CMK (cell line): ENCODE results near the gene RBM23.
"Not testable (repeated sequence)": the region's sequence is repeated elsewhere in the genome, so short reads cannot be mapped to it uniquely, and the experiment has no call there.

Experiments
- DNase-seq: peaks from one replicate; pipeline ENCODE4 v3.0.0-alpha.2; 2010; ENCODE audit warnings: low read depth

Gene RBM23

DNA sequence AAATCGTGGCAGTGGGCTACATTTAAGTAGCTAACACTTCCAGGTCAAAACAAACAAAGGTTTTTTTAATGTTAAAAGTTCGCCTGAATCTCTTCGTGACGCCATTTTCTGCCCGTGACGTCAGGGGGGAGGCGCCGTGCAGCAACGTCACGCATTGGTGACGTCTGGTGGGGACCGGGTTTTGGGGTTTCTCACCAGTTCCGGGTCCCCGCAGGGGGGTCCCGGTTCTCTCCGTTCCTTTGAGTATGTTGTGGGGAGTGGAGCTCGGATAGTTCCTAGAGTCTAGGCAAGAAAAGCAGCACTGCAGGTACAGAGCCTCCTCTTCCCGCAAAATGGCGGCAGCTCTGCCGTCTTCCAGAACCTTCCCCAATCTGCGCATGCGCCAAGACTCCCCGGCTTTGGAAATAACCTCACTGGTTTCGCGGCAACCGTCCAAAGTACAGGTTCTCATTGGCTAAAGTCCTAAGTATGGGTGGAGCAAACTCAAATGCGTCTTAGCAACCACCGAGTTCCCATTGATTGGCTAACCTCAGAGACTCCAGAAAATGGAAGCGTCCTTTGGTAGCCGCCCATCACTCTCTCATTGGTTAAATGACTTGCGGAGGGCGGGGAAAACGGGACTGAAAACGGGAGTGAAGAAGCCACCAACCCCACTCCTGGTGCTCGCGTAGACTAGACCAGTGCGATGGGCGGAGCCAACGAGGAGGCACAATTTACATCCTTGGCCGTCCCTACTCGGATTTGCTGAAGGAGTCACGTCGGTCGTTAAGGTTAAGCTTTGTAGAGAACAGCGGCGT lies at the start of gene RBM23:
TSS of gene RBM23 (minus strand) at position 346 of the 797 bp plus-strand sequence.
- DNase-seq = peak; percentile 98

DNA sequence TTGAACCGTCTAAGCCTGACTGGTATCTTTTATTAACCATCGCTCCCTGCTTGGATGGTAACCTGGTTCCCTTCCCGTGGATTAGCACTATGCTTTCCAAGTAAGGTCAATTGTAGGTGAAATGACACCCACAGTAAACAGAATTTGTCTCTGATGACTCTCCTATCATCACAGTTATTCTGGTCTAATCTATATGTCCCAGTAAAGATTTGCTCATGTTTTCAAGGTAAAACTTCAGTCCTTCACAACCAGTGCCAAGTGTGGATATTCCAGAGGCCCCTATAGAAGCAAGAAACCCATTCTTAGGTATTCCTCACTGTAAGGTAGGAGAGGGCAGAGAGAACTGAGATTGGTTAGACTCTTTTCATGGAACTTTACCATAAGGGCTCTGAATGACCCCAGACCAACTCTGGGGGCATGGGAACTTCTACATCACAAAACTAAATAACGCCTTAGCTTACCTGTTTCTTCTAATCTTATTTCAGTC lies 47.9 kb upstream of the RBM23 start:
- DNase-seq = no peak

DNA sequence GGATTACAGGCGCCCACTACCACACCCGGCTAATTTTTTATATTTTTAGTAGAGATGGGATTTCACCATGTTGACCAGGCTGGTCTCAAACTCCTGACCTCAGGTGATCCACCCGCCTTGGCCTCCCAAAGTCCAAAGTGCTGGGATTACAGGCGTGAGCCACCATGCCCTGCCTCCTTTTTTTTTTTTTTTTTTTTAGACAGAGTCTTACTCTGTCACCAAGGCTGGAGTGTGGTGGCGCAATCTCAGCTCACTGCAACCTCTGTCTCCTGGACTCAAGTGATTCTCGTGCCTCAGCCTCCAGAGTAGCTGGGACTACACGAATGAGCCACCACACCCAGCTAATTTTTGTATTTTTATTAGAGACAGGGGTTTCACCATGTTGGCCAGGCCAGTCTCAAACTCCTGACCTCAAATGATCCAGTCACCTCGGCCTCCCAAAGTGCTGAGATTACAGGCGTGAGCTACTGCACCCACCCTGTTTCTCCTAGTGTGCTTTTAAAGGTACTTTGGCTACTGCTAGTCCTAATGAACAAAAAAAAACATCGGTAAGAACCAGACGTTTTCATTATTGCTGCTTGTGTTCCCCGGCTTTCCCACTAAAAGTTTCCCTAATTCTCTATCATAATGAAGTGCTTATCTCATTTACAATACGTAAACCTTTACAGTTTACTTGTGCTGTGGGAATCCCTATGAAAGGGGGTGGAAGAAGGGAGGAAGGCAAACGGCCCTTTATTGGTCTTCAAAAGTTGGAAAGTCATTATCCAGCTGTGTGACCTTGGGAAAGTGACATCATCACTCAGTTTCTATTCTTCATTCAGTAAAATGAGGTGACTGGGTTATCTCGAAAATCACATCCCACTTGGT lies 47.2 kb upstream of the RBM23 start:
- DNase-seq = not testable (repeated sequence)

DNA sequence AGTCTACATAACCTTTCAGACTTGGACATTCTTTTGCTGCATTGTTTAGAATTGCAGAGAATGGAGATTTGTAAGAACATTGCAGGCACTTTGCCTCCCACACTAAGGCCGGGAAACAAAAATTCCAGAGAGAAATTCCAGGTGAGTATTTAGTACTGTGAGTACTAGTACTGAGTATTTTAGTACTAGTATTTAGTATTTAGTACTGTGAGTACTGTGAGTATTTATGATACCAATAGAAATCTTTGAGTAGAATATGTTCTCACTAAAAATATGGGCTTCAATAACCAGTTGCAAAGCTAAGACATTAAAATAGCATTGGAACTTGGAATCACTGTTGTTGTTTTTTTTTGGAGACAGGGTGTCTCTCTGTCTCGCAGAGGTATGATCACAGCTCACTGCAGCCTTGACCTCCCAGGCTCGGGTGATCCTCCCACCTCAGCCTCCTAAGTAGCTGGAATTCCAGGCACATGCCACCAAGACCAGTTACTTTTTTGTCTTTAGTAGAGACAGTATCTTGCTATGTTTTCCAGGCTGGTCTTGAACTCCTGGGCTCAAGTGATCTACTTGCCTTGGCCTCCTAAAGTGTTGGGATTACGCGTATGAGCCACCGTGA lies 43.2 kb upstream of the RBM23 start:
- DNase-seq = no peak

DNA sequence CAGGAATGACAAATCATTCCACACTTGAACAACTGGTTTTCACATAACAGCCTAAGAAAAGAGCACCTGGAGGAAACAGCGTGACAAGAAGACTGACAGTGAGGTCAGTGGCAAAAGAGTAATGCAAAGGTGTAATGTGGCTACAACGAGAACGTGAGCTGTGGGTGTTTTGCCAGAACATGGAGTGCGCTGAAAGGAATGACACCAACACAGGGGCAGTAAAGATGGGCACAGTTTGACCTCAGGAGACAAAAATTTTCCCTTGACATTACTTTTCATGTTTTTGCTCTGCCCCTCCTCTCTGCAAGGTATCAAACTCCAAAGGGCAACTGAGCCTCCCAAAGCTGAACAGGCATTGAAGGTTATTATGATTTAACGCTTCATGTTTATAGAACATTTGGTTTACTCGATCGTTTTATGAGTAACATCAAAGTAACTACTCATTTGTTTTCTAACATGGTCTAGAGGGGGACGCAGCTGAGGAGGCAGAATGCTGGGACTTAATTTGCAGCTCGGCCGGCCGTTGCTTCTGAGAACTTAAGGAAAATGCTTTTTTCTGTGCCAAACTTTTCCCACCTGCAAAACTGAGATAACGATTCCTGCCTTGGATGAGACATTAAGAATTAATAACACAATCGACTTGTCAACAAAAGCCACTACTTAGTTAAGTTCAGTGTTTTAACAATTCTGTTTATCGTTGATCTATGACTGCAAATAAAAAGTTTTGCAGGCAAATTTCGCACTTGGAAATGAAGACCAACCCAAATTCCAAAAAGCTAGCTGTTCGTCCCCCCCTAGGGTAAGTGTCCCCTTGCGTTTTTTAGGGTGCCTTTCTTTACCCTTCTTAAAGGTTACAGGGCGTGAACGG lies 37.0 kb upstream of the RBM23 start:
- DNase-seq = no peak

DNA sequence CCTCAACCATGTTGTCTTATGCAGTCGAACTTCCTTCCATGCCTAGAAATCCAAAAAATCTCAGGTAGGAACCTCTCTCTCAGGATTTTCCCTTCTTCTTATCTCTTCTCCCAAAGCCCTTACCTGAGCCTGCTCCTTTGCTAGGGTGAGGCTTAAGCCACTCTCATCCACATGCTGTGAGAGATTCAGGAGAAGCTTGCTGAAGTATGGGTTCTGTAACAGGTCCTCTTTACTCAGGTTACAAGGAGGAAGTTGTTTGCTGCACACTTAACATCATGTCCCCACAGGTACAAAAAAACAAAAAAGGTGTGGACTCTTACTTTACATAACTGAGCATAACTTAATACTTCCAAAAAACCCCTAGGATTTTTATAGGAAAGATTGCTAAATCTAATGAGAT lies 33.5 kb upstream of the RBM23 start:
- DNase-seq = no peak

DNA sequence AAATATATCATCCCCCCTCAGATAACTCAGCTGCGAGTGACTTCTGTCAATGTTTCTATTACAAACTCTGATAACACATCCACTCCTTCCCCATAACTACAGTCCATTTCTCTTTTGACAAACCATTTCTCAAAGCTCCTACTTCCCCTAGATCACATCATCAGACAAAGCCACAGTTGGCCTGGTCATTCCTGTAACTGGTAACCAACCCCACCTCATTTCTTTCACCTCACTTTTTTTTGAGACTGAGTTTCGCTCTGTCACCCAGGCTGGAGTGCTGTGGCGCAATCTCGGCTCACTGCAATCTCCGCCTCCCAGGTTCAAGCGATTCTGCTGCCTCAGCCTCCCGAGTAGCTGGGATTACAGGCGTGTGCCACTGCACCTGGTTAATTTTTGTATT lies 32.8 kb upstream of the RBM23 start:
- not testable (repeated sequence) for DNase-seq

DNA sequence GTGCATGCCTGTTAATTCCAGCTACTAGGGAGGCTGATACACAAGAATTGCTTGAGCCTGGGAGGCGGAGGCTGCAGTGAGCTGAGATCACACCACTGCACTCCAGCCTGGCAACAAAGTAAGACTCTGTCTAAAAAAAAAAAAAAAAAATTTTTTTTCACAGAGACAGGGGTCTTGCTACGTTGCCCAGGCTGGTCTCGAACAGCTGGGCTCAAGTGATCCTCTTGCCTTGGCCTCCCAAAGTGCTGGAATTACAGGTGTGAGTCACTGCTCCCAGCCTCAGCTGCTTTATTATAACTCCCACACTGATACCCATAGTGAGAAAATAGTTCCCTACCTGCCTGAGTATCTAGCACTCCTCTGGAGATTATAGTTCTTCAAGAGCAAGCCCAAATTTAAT lies 26.7 kb upstream of the RBM23 start:
- DNase-seq = no peak

DNA sequence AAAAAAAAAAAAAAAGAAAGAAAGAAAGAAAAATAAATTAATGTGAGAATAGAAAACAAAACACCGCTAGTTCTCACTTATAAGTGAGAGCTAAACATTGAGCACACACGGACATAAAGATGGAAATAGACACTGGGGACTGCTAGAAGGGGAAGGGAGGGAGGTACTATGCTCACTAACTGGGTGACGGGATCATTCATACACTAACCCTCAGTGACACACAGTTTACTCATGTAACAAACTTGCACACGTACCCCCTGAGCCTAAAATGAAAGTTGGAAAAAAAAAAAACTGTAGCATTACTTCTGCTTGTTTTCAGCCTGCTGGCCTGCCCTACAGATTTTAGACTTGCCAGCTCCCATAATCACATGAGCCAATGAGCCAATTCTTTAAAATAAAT lies 20.7 kb upstream of the RBM23 start:
- no peak for DNase-seq

DNA sequence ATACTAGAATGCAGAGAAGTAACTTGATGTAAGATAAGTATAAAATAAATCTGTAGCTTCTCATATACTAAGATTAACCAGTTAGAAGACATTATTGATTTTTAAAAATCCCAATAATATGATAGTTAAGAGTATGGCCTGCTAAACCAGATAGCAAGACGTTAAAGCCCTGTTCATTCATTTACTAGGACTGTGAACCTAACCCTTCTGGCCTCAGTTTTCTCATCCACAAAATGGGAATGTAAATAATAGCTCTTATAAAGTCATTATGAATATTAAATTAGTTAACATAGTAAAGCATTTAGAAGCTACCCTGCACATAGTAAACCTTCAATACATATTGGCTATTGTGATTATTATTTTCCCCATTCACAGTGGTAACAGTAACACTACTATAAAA lies 16.2 kb upstream of the RBM23 start:
- DNase-seq = no peak

DNA sequence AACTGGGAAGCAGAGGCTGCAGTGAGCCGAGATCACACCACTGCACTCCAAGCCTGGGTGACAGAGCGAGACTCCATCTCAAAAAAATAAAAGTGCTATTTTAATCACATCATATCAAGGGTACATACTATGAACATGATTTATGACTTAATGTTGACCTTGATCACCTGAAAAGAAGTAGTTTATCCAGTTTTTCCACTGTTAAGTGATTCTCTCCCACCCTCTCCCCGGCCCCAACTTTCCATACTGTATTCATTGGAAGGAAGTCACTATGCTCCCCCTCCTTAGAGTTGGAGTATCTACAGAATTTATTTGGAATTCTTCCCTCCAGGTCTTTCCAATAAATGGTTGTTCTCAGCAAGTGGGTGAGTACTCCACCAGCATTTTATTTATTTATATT lies 13.2 kb upstream of the RBM23 start:
- no peak for DNase-seq

DNA sequence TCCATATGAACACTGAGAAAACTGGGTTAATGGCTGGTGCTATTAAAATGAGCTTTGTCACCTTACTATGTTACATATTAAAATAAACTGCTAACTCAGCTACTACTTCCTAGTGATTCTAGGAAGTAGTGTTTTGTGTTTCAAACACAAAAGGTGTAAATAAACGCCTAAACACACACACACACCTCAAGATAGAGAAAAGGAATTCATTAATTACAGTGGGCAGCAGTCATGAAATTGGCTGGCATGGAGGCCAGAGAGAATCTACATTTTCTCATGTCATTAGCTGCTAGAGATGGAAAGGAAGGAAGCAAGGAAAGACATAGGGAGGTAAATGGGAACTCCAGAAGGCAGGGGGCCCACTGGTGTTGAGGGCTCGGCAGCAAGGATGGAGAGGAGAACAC lies 11.0 kb upstream of the RBM23 start:
- no peak for DNase-seq

DNA sequence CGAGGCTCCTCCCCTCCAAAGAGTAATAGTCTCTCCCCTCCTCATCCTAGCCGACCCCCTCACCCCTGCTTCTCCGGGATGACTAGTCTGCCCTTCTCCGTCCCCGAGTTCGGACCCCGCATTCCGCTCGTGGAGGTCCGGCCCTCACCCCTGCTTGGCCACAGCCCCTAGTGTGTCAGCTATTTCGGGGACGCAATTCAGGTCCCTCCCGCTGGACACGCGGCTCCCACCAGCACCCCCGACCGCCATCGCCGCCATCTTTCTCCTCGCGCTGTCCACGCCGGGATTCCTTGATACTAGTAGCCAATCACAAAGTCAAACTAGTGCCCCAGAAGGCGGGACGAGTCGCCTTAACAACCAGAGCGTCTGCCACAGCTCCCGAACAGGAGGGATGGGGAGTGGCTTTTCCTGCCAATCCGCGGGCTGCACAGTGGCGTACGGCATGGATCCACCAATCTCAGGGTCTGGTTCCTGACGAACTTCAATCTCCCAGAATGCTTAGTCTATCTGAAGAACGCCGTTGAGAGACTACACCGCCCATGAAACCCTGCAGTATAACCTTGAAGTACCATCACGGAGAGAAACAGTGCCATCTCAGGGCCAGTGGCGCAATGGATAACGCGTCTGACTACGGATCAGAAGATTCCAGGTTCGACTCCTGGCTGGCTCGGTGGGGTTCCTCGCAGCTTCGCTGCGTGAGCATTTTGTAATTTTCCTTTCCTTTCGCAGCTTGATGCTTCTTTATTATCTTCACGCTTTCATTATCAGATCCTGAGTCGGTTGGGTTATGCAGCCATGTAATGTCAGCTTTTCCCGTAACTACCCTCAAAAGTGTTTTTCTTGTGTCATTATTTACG lies 10.4 kb upstream of the RBM23 start, which contains the start of gene PRMT5:
TSS of gene PRMT5 (minus strand) at position 273 of the 857 bp plus-strand sequence. CDS start at position 258, 15 bp downstream.
- DNase-seq = peak; percentile 95

DNA sequence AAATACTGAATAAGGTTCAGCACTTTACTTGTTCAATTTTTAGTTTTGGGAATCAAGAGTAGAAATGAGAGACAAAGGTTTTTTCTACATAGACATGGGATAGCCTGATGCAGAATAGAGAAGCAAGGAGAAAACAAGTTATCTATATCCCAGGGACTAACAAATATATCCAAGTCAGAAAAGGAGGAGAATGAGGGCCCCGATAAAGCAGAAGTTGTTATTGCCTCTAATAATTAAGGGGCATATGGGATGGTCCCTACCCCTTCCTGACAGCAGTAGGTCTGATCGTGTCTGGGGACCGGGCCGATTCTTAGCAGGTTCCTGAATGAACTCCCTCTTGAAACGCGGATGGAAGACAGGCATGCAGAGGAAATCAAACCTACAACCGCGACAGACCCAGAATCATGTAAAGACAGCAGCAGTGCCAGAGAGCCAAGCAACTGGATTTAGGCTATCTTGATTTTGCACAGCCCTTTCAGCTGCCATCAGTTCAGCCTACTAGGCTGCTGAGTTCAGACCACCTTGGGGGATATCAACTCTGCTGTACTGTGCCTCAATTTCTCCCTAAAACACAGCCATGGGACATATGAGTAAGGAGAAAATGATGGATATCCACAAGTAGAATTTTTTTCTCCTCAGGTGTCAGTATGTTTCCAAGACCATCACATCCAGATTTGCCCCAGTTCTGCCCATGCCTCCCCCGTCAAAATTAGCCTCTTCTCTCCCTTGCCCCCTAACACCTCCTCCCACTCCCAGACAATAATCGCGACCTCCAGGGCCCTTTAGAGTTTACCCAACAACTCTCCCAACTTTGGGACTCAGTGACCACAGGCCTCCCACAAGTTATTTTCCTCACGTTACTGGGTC lies 9.5 kb upstream of the RBM23 start:
- no peak for DNase-seq

DNA sequence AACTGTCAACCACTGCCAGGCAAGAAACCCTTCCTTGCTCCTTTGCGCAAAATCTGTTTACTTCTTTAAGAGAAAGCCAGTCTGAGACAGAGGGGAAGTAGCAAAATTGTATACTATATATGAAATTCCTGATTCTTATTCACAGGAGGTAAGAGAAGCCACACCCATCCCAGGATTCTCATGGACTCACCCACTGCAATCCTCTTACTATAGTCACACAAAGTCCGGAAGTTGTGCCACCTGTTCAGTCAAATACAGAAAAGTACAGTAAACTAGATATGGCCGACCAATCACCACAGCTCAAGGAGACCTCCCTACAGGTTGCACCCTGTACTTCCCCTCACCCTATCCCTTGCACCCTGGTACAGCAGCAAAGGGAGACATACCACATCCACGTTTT lies 7.4 kb upstream of the RBM23 start:
- DNase-seq = no peak

DNA sequence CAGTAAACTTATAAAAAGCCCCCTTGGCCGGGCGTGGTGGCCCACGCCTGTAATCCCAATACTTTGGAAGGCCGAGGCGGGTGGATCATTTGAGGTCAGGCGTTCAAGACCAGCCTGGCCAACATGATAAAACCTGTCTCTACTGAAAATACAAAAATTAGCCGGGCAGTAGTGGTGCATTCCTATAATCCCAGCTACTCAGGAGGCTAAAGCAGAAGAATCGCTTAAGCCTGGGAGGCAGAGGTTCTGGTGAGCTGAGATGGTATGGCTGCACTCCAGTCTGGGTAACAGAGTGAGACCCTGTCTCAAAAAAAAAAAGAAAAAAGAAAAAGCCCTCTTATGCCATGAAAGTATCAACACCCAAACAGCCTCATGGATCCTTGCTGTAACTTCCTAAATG lies 6.6 kb upstream of the RBM23 start:
- DNase-seq = no peak

DNA sequence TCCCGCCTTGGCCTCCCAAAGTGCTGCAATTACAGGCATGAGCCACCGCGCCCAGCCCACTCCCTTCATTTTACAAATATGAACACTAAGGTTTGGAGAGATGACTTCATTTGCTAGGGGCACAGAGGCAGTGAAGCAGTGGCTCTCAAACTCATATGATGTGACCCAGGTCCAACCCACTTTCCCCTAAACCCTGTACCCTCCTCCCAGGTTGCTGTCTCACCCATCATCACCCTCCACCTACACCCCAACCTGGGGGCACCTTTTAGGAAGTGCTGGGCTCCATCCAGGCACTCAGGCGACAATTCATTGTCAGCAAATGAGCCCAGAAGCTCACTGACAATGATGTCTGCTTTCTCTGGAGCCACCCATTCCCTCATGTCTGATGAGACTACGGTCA lies 4.8 kb upstream of the RBM23 start:
- DNase-seq = no peak

DNA sequence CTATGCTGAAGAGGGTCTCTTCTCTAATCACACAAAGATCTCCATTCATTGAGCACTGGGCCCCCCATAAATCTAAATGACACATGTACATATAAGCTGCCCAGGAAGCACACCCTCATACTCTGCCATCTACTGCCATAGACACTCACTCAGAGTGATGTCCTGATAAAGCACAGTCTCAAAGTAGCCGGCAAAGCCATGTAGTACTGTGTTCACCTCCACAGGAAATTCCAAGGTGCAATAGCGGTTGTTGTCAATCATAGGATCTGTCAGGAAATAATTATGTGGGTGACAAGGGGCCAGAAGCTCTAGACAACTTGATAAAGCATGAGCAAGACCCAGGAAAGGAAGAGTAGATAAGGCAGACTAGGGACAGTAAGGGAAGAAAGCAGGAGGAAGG lies 3.3 kb upstream of the RBM23 start:
- no peak for DNase-seq

DNA sequence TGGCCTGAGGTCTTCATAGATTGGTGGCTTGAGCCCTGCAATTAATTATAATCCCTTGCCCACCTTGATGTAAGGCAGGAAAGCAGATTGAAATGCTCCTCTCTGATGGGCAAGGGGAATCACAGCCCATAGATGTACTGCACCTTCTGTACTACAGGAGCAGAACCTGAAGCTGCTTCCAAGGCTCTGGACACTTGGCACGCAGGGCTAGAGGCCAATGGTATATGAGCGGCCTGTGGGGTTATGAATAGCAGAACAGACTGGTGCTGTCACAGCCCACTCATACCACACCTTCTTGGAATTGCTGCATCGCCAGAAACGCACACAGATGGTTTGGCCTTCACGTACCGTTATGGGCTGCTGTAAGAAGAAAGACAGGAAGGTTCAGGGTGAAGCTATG lies 1.7 kb upstream of the RBM23 start:
- DNase-seq = no peak

DNA sequence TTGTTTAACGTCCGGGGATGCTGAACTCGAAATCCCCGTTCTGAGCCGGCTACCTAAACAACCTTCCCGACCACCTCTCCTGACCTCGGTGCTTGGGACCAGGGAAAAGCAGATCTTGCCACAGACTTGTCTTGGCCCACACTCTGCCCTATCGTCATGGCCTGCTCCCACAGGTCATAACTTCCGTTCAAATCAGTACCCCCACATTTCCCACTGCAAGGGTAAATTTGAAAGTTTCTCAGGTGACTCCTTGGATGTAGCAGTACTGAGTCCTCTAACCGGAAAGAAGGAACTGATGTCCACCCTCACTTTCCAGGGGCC lies 612 bp upstream of the RBM23 start:
- no peak for DNase-seq
